Islet of Langerhans (tissue), 1 donor: ENCODE data around the gene GGACT.

Experiments used
- FAIRE-seq: peaks from one replicate; lab custom pipeline; 2011; peaks lifted over from hg19 to GRCh38; lab: Jason Lieb, UNC

GGACT gene

DNA sequence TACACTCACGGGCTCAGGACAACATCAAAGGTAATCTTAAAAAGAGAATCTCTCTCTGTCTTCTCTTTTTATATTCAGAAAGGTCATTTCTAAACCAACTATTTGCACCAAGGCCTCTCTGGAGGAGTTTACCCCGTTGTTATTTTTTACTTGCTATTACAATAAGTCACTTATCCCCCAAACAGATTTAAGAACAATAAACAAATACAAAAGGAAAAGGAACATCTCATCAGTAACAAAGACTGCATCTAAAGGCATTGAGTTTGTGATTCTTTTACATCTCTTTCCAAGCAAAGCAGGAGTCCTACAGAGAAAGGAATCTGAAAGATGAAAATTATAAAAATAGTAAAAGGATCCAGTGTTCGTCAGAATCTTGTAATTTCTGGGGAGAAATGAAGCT is 75.4 kb downstream of the GGACT start:
- FAIRE-seq, result no peak

DNA sequence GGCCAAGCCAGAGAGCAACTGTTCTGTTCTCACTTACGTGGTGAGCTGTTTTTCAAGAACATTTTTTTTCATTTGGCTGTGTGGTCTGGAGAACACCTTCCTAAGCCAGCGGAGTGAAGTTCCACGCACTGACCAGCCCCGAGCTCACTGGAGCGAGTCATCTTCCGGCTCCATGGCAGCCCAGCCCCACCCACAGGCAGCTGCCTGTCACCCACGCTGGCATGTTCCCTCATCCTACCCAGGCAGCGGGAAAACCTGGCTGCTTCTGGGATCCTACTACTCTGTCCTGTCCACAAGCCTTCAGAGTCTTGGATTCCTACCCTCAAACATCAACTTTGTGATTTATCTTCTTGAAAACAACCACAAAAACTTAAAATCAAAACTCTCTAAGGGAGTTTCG is 76.2 kb downstream of the GGACT start:
- FAIRE-seq, result no peak

DNA sequence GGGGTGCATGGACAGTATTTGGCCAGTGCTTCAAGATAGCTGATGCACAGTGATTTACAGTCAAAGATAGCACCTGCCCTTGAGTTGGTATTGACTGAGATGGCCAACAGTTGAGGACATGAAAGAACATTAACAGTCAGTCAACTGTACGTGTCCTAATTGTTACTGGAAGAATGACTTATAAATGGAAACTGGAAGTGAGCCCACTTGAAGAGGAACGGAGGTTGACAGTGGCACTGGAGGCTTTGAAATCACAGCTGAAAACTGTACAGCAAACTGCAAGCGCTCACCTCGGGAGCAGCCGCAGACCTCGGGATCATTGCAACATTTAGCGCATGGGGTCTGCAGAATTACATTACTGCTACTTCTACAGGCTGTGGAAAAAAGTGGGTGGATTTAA is 77.1 kb downstream of the GGACT start:
- FAIRE-seq, result no peak

DNA sequence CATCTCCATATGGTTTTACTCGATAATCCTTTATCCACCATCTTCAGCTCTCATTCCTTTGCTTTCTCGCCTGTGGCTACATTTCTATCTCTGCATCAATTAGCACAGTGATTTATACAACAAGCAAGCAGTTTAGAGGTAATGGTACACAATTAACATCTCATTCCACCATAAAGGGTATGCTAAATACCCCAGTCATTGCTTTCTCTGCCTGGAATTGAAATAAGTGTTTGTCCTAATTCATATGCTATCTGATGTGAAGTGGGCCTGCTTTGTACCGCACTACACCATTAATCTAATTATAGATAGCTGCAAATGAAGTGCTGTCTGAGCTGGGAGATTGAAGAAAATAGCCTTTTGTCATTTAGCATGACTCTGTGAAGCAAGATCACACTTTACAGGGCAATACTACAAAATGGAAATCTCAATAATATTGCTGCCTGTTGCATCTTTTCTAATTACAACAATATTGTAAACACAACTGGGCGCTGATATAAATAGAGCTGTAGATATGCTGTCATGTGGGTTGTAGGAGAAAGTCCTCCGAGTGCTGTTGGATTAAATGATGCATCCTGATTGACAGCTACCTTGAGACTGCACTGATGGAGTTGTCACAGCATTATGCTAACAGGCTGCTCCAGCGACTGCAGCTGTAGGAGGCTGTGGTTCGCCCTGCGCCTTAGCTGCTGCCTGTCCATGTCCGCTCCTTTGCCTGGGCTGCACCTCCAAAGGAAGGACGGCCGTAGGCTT is 78.2 kb downstream of the GGACT start:
- FAIRE-seq, result no peak

DNA sequence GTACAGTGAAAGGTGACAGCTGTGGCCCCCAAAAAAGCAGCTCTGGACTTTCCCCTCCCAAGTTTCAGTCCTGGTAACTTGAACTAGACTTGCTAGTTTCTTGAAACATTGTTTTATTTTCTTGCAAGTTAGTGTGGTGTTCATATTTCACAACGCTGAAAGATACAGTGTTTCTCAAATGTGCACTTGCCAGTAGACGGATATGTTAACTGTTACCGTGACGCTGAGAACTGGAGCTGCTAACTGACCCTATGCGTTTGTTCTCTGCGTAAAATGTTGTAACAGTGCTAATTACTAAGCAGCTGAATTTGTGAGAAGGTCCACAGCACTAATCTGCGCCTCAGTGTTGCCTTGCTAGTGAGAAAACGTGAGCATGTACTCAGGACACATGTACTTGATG is 79.6 kb downstream of the GGACT start:
- no peak for FAIRE-seq

DNA sequence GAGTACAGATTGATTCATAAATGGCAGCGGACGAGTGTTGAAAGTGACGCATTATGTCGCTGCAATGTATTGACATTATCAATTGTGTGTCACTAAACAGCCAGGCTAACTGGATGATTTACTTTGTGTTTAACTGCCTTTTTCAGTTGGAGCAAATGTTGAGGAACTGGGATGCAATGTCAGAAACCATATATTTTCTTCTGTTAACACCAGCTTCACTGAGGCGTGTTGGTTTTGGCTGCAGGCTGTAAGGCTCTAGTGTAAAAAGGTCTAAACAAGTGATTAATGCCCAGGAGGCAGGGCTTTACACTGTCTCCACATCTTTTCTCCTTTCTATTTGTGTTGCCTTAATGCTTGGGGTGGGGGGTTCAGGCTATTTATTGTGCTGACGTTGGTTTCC is 80.1 kb downstream of the GGACT start:
- FAIRE-seq, result no peak

DNA sequence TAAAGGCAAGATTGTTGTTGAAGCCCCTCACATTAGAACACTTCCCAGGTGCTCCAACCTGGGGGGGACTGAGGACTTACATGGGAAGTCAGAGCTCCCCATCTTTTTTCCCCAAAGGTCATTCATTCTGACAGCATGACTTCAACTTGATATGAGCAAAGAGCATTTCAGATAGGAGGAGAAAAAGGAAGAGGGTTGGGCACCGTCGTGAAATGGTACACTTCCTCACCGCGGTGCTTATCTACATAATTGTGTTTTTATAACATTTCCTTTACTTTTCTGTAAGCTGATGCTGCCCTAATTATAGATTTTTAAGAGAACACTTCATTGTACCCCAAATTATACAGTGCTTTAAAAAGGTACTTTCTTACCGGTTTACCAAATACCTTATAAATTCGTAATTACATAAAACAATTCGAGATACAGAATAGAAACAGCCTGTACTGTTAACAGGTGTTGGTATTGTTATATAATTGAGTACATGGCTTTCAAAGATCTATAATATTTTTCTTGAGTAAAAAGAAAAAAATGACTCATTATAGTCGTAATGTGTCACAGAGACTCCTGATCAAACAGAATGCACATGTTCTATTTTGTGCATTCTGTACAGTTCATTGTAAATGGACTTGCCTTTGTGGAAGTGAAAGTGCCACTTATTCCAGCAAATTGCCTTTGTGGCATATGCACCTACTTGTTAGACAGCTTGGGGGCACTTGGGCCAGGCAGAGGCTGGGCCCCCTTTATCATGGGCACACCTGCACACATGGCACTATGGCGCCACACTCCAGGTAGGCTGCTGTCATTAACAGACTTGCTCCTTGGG is 81.8 kb downstream of the GGACT start:
- FAIRE-seq, result no peak

DNA sequence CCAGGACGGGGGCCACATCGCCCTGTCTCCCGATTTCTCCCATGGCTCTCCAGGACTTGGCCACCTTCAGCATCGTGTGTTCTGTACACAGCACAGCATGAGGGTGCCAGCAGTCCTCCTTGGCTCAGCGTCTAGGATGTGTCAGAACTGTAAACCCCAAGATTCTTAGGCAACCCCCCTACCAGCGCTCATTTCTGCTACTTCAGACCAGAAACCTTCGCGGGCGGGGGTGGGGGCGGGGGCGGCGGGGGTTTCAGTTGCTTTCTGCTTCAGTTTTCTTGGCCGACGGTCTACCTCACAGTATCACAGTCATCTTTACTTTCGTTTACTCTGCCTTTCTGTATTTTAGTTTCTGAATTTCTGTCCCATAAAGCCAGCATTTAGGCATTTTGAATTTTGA is 82.4 kb downstream of the GGACT start:
- no peak for FAIRE-seq

DNA sequence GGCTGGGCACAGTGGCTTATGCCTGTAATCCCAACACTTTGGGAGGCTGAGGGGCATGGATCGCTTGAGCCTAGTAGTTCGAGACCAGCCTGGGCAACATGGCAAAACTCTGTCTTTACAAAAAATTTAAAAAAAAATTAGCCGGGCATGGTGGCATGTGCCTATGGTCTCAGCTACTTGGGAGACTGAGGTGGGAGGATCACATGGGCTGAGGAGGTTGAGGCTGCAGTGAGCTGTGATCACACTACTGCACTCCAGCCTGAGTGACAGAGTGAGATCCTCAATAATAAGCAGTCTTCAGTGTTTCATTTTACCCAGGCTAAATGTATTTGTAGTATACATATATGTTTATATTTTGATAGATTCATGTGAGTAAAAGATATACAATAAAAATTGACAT is 85.0 kb downstream of the GGACT start:
- no peak for FAIRE-seq

DNA sequence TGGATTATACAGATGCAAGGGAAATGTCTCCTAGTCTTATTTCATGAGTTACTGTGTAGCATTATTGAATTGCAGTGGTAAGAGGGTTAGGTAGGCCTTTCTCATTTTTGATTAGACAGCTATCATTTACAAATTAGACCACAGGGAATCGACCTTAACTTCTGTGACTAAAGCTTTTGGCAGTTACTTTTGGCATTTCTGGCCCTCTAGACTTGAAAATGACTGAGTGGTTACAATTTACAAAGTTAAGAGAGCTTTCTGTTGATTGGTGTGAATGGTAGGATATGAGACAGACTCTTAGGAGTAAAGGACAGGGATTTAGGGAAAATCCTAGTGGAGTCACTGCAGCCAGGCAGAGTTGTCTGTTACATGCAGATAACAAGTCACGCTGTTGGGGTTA is 86.1 kb downstream of the GGACT start:
- FAIRE-seq, result no peak

DNA sequence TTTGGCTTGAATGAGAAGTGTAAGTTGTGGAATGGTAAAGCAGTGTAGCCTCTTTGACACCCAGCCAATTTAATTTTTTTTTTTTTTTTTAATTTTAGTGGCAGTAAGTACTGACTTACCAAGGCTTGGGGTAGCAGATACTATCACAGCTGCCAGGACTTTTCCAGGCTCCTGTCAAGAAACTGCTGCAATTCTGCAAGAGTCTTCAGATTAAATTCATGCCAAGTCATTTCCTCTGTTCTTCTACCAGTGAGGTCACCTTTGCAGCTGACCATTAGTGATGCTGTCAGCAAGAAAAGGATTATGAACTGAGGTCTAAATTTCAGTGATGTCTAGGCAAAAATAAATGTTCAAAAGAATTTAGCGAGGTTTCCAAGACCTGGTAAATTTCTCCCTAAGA is 91.2 kb downstream of the GGACT start:
- FAIRE-seq, result no peak

DNA sequence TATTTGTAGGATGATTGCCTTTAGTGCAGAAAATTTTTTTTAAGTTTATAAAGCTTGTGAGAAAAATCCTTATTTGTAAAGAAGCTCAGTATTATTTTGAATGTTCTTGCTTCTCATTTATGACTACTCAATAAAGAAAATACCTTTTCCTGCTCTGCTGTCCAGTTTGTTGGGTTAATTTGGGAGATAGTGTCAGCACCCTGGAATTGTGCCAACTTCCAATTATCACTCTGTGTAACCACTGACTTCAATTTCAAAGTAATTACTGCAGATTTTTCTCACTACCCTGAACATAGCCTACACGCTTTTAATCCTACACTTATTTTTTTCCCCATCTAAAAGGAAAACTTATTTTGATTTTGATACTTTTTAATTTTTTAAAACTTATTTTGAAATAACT is 93.1 kb downstream of the GGACT start:
- FAIRE-seq, result no peak

DNA sequence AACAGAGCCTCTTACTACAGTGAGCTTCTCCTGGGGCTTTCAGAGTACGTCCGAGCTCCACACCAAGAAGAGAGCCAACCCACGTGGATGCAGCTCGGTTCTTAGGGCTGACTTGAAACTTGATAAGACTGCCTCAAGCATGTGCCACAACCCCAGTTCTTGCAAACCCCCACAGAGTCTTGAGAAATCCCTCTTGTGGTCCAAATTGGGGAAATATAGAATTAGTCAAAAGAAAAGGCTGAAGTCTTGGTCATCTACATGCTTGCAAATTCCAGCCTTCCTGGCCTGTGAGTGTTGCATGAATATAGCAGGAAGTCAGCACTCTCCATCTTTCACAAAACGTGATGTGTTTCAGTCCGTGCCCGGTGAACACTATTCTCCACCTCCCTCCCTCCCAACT is 95.2 kb downstream of the GGACT start:
- FAIRE-seq, result no peak

DNA sequence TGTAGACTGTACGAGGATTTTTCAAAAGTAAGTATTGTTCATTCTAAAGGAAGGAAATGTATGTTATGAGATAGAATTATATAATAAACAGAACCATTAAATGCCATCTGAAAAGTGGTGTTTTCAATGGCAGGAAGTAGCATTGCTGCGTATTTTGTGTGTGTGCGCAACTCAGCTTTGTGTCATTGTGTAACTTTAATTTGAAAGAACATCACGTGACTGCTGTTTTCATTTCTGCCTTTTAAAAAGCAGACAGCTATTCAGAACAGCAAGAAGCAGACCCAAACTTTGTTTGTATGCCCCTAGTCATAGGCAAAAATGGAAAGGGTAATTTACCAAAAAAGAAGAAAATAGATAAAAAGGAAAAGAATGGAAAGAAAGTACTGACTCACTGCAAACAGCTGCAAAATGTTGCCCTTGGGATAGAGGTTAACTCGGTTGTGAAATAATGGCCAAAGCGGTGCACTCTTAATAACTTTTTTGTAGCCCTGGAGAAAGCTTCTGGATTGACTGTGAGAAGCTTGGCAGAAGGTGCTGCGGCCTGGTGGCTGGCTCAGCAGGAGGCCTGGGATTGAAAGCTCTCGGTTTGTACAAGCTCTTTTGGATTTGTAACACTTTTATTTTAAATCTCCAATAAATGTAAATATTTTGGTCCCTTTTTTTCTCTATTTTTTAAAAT is 97.3 kb downstream of the GGACT start:
- no peak for FAIRE-seq

DNA sequence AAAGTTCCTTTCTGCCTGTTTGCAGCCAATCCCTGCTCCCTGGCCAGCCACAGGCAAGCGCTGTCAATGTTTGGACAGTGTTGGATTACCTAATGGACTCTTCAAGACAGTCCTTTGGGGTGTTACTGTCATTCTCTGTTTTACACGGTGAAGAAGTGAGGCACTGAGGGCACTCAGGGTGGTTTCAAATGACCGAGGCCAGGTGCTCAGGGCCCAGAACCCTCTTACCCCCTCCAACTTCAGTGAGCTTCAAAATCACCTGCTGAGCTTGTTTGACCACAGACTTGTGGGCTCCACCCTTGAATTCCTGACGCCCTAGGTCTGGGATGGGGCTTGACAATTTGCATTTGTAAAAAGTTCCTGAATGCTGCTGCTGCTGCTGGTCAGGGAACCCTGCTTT is 97.9 kb downstream of the GGACT start:
- FAIRE-seq, result no peak

DNA sequence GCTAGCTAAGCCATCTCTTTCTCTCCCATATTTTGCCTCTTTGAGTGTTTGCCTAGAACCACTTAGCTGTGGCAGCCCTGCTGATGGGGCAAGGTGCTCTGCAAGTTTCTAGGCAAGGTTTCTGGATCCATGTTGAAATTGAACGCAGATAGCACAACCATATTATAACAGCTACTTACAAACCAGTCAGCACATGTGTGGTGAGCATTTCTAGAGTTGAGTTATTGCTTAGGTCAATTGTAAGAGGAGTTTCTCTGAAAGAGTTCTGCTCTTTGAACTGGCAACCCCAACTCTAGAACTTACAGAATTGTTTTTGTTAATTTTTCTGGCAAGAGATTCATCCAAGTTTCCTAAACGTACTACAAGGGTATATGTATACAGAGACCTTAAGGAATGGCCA is 103.3 kb downstream of the GGACT start:
- FAIRE-seq, result no peak

DNA sequence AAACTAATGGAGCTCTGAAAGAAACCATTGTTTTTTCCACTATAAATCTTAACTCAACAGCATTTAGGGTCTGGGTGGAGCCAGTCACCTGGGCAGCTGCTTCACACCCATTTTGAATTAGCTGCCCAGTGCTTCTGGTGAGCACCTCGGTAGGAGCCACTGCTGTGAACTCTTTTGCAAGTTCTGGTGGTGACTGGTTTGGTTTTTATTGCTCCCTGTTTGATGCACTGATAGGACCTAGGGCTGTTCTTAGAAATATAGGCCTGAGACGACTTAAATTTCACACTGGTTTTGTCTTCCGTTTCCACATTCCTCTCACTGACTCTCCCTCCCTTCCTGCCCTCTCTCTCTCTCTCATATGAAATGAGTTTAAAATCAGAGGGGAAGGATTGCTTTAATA is 103.9 kb downstream of the GGACT start:
- no peak for FAIRE-seq

DNA sequence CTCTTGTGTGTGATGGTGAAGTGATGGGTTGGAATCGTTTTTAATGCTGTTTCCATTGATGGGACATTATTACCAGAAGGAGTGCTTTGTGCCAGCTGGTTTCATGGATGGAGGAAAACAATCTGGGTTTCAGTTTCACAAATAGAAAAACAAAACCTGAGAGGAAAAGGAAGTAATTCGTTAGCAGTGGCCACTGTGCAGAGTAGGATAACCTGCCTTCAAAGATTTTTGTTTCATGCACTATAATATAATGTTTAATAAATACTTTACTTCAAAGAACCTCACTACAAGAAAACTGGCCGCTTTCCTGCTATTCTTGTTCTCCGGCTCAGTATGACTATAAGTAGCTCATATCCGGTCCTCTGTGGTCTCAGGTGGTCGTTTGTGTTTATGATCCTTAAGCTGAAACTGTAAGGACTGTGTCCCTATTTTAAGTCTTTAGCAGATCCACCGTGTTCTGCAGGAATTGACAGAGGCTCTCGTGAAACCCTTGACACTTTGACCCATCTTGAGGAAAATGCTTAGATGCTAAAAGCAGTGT is 104.7 kb downstream of the GGACT start:
- no peak for FAIRE-seq

DNA sequence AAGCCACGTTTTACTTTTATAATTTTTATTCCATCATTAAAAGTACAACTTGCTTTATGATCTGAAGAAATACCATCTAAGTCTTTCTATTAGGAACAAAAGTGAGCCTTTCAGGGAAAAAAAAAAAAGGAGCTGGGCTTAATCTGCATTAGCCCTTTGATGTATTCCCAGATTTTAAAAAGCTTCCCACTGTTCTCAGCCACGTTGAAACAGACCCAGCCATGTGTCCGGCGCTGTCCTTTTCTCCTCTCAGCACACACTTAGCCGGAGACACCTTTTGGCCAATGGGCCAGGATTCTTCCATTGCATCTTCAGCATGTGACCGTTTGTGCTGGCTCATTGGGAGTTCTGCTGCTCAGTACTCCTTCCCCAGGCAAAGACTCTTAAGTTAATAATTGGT is 105.5 kb downstream of the GGACT start:
- FAIRE-seq, result no peak

DNA sequence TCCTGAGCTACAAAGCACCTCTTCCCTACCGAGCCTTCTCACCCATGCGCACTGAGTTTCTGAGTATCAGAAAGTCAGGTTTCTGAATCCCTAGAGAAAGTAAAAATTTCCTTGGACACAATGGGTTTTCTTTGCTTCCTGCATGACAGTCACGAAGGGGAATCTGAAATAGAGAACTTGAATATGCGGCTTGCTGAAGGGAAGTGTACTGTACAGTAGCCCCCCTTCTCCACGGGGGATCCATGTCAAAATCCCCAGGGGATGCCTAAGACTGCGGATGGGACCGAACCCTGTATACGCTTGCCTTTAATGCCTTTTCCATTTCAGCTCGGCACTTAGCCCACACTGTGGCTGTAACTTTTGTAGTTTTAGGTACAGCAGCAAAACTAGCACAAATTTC is 107.9 kb downstream of the GGACT start:
- FAIRE-seq, result no peak
